Parathyroid adenoma (tissue), 2 donors: ENCODE data around the gene NR3C2.

Source experiments
- H2AFZ ChIP-seq: fragments of 300-600 bp; sonication (generic); one replicate; pipeline ENCODE4 v1.7.0; 2017; ENCODE audit warnings: antibody characterized with exemption, mild to moderate bottlenecking
- H3K27ac ChIP-seq: fragments of 300-600 bp; sonication (generic); one replicate; pipeline ENCODE4 v1.7.0; 2017
- H3K27me3 ChIP-seq: fragments of 300-600 bp; sonication (generic); one replicate; pipeline ENCODE4 v1.7.0; 2017; ENCODE audit warnings: low read length; ENCODE audit not compliant: control insufficient read depth, insufficient read depth
- H3K36me3 ChIP-seq: fragments of 300-600 bp; sonication (generic); one replicate; pipeline ENCODE4 v1.7.0; 2017; ENCODE audit warnings: low read length; ENCODE audit not compliant: control insufficient read depth, insufficient read depth
- H3K4me1 ChIP-seq: fragments of 300-600 bp; sonication (generic); one replicate; pipeline ENCODE4 v1.7.0; 2017; ENCODE audit warnings: control low read depth
- H3K4me2 ChIP-seq: fragments of 300-600 bp; sonication (generic); one replicate; pipeline ENCODE4 v1.7.0; 2017; ENCODE audit warnings: low read length
- H3K4me3 ChIP-seq: fragments of 300-600 bp; sonication (generic); one replicate; pipeline ENCODE4 v1.7.0; 2017; ENCODE audit warnings: low read depth, low read length
- H3K79me2 ChIP-seq: fragments of 300-600 bp; sonication (generic); one replicate; pipeline ENCODE4 v1.7.0; 2017; ENCODE audit warnings: control low read depth
- H3K9ac ChIP-seq: fragments of 300-600 bp; sonication (generic); one replicate; pipeline ENCODE4 v1.7.0; 2017; ENCODE audit warnings: mild to moderate bottlenecking
- H3K9me3 ChIP-seq: fragments of 300-600 bp; sonication (generic); one replicate; pipeline ENCODE4 v1.7.0; 2017; ENCODE audit warnings: low read length; ENCODE audit not compliant: control insufficient read depth
- CTCF ChIP-seq: fragments of 300-600 bp; sonication (generic); IDR thresholded peaks from one replicate; pipeline ENCODE4 v1.7.0; 2017; ENCODE audit warnings: antibody characterized with exemption, mild to moderate bottlenecking
- donor health status: primary hyperparathyroidism.

NR3C2 gene

GRCh38 chr4:148162519-148162918, 279.7 kb downstream of the NR3C2 start:
- peaks cover 4% of the 10 kb centered on the region for H3K4me1 ChIP-seq
- no peak overlapping the region for H3K27ac ChIP-seq
- H3K4me3 ChIP-seq = no peak overlapping the region
- no peaks in the 10 kb centered on the region for H3K9me3 ChIP-seq
- no peak for TF ChIP-seq CTCF
- H3K4me2 ChIP-seq = no peak overlapping the region
- no peak overlapping the region for H2AFZ ChIP-seq
- no peaks in the 10 kb centered on the region for H3K79me2 ChIP-seq
- no peaks in the 10 kb centered on the region for H3K36me3 ChIP-seq
- no peaks in the 10 kb centered on the region for H3K27me3 ChIP-seq
- no peak overlapping the region for H3K9ac ChIP-seq

GRCh38 chr4:148161601-148162000, 280.6 kb downstream of the NR3C2 start:
- H3K79me2 ChIP-seq = no peaks in the 10 kb centered on the region
- H3K4me1 ChIP-seq = peaks cover 4% of the 10 kb centered on the region
- H3K36me3 ChIP-seq = no peaks in the 10 kb centered on the region
- no peaks in the 10 kb centered on the region for H3K9me3 ChIP-seq
- H2AFZ ChIP-seq = no peak overlapping the region
- no peak overlapping the region for H3K4me3 ChIP-seq
- no peak overlapping the region for H3K4me2 ChIP-seq
- no peak overlapping the region for H3K9ac ChIP-seq
- no peak overlapping the region for H3K27ac ChIP-seq
- H3K27me3 ChIP-seq = no peaks in the 10 kb centered on the region
- TF ChIP-seq CTCF = no peak

GRCh38 chr4:148159793-148160192, 282.4 kb downstream of the NR3C2 start:
- H3K36me3 ChIP-seq = no peaks in the 10 kb centered on the region
- no peak overlapping the region for H3K4me2 ChIP-seq
- no peak overlapping the region for H3K27ac ChIP-seq
- H3K9ac ChIP-seq = no peak overlapping the region
- H3K27me3 ChIP-seq = no peaks in the 10 kb centered on the region
- no peak overlapping the region for H2AFZ ChIP-seq
- H3K4me1 ChIP-seq = peaks cover 3% of the 10 kb centered on the region
- TF ChIP-seq CTCF = no peak
- no peaks in the 10 kb centered on the region for H3K79me2 ChIP-seq
- no peak overlapping the region for H3K4me3 ChIP-seq
- H3K9me3 ChIP-seq = no peaks in the 10 kb centered on the region

- Histone ChIP-seq H3K79me2 (no peaks in the 10 kb centered on the region), H3K27ac (no peak overlapping the region), H3K4me2 (no peak overlapping the region), H3K27me3 (no peaks in the 10 kb centered on the region), H3K4me3 (no peak overlapping the region), H3K36me3 (no peaks in the 10 kb centered on the region), H2AFZ (no peak overlapping the region), H3K4me1 (no peaks in the 10 kb centered on the region), H3K9me3 (no peaks in the 10 kb centered on the region), H3K9ac (no peak overlapping the region)
- TF ChIP-seq CTCF = no peak
Measured at GRCh38 chr4:148154769-148155168, 287.4 kb downstream of the NR3C2 start.

GRCh38 chr4:148152868-148153625, 289.2 kb downstream of the NR3C2 start:
- H3K4me1 ChIP-seq = no peaks in the 10 kb centered on the region
- no peak overlapping the region for H2AFZ ChIP-seq
- H3K9ac ChIP-seq = no peak overlapping the region
- H3K27ac ChIP-seq = no peak overlapping the region
- no peak overlapping the region for H3K4me3 ChIP-seq
- H3K9me3 ChIP-seq = no peaks in the 10 kb centered on the region
- no peak for TF ChIP-seq CTCF
- H3K4me2 ChIP-seq = no peak overlapping the region
- H3K79me2 ChIP-seq = no peaks in the 10 kb centered on the region
- H3K36me3 ChIP-seq = no peaks in the 10 kb centered on the region
- H3K27me3 ChIP-seq = no peaks in the 10 kb centered on the region
